Measurements from ENCODE around the gene NR3C2. TPM values are rescaled to one million over a fixed set of nuclear protein-coding genes. Genes with fewer than 3 reads are reported as not detected.

NR3C2 gene
- total RNA-seq, 1 experiment from 2014 or later: 0.26 TPM

DNA sequence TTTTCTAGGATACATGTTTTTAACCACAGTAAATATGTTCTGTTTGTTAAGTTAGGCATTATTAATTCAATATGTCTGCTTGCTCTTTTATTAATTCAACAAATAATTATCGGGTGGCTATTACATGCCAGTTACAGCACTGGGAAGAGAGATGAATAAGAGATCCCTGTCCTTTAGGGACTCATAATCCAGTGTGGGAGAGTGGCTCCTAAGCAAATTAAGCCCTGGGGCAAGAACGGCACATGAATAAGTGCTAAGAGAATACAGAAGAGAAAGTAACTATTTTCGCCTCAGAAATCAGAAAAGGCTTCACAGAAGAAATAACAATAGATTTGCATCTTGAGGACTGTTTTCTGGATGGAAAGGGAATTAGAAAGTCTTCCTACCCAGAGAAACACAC, 236.7 kb downstream of the NR3C2 start:
- POLR2A ChIA-PET: no interaction called here
- H3K27ac ChIP-seq (ENCODE audit: low read length): no peak overlapping the region
- H3K36me3 ChIP-seq (ENCODE audit: control insufficient read depth, insufficient read depth, low read length): no peaks in the 10 kb centered on the region
- CTCF ChIA-PET: no interaction called here
- no TSS peak for BruUV-seq (replicated peaks)
- TF ChIP-seq TCF7L2 (IDR thresholded peaks at IDR 0.05; ENCODE audit: low read depth, low read length) (no peak), REST (IDR thresholded peaks at IDR 0.05; ENCODE audit: insufficient read depth in 1 of 2, low read depth in 2 of 2, low read length in 1 of 2) (no peak), POLR2AphosphoS5 (IDR thresholded peaks at IDR 0.05; ENCODE audit: low read depth, low read length) (no peak), CTCF (IDR thresholded peaks at IDR 0.05) (no peak), SIN3A (IDR thresholded peaks at IDR 0.05; ENCODE audit: borderline replicate concordance, insufficient read depth, low read depth, low read length) (no peak)
- H3K4me3 ChIP-seq (ENCODE audit: low read depth in 2 of 2, low read length in 2 of 2): no peak overlapping the region
- DNase-seq (ENCODE audit: low read depth, low spot score) (no peak), ATAC-seq (no peak)
- H3K9me3 ChIP-seq (ENCODE audit: control insufficient read depth, insufficient read depth, low read depth, low read length): no peaks in the 10 kb centered on the region
- intact Hi-C loops (cut with micrococcal nuclease; ENCODE audit: unreplicated experiment): no loop called here
- no peaks in the 10 kb centered on the region for H3K4me1 ChIP-seq (ENCODE audit: control insufficient read depth, insufficient read depth, low read length)
- in situ Hi-C loops (cut with HindIII; ENCODE audit: low pct_unique_long_range_greater_than_20kb, low sequenced_read_pairs): no loop called here
- no peaks in the 10 kb centered on the region; the same call in 1 of the 2 replicates for H3K27me3 ChIP-seq (ENCODE audit: control insufficient read depth, insufficient read depth, low read length)

DNA sequence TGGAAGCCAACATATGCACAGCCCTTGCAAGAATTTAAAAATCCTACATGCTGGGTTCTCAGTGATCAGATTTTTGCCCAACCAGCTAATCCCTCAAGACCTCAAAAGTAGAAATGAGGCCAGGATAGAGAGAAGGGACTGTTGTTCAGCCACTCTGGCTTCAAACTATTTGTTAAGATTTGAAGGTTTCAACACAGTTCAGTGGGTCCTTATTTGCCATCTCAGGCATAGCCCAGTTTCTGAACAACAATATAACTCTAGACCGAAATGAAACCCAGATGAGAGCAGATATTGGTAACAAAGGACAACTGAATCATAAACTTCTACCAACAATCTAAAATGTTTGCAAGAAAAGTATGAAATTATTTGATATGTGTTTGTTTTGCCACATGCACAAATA, 237.3 kb downstream of the NR3C2 start:
- Histone ChIP-seq H3K9me3 (ENCODE audit: control insufficient read depth, insufficient read depth, low read depth, low read length) (no peaks in the 10 kb centered on the region), H3K36me3 (ENCODE audit: control insufficient read depth, insufficient read depth, low read length) (no peaks in the 10 kb centered on the region), H3K4me3 (ENCODE audit: low read depth in 2 of 2, low read length in 2 of 2) (no peak overlapping the region), H3K4me1 (ENCODE audit: control insufficient read depth, insufficient read depth, low read length) (no peaks in the 10 kb centered on the region), H3K27ac (ENCODE audit: low read length) (no peak overlapping the region), H3K27me3 (ENCODE audit: control insufficient read depth, insufficient read depth, low read length) (no peaks in the 10 kb centered on the region; the same call in 1 of the 2 replicates)
- POLR2A ChIA-PET: no interaction called here
- ATAC-seq: no peak
- in situ Hi-C loops (cut with HindIII; ENCODE audit: low pct_unique_long_range_greater_than_20kb, low sequenced_read_pairs): no loop called here
- TF ChIP-seq CTCF (IDR thresholded peaks at IDR 0.05): no peak
- TF ChIP-seq REST (IDR thresholded peaks at IDR 0.05; ENCODE audit: insufficient read depth in 1 of 2, low read depth in 2 of 2, low read length in 1 of 2): no peak
- TF ChIP-seq SIN3A (IDR thresholded peaks at IDR 0.05; ENCODE audit: borderline replicate concordance, insufficient read depth, low read depth, low read length): no peak
- TF ChIP-seq POLR2AphosphoS5 (IDR thresholded peaks at IDR 0.05; ENCODE audit: low read depth, low read length): no peak
- no peak for TF ChIP-seq TCF7L2 (IDR thresholded peaks at IDR 0.05; ENCODE audit: low read depth, low read length)
- no peak for DNase-seq (ENCODE audit: low read depth, low spot score)
- intact Hi-C loops (cut with micrococcal nuclease; ENCODE audit: unreplicated experiment): no loop called here
- CTCF ChIA-PET: no interaction called here
- BruUV-seq (replicated peaks): no TSS peak

Data from Panc1 (cell line).